CD14-positive monocyte (primary cell): ENCODE measurements around the gene INPP5E. TPM values are rescaled to one million over a fixed set of nuclear protein-coding genes. Genes with fewer than 3 reads are reported as not detected.

ENCODE experiments used
- DNase-seq, 3 donors: peaks; one replicate each; pipeline ENCODE4 v3.0.0-alpha.2; 2011 to 2022
- H2AFZ ChIP-seq: 2 replicates; pipeline ENCODE4 v1.6.0; 2012; ENCODE audit warnings: mild to moderate bottlenecking, low read depth, low read length, inconsistent platforms; ENCODE audit not compliant: insufficient read depth, poor library complexity, severe bottlenecking
- H3K27ac ChIP-seq, 2 donors: 1 replicate in 1 of 2; 2 replicates in 1 of 2; pipeline ENCODE4 v1.5.1; 2012 to 2013; ENCODE audit warnings: low read length in 2 of 2, control low read depth in 1 of 2, inconsistent platforms in 1 of 2, low read depth in 1 of 2, mild to moderate bottlenecking in 1 of 2
- H3K27me3 ChIP-seq, 2 donors: one replicate each; pipeline versions ENCODE4 v1.6.0 to v1.6.1; 2011 to 2013; ENCODE audit warnings: low read length in 2 of 2; ENCODE audit not compliant: control insufficient read depth in 2 of 2, insufficient read depth in 2 of 2
- H3K36me3 ChIP-seq, 2 donors: replicated peaks in 1 of 2; 1 replicate in 1 of 2; 2 replicates in 1 of 2; pipeline versions ENCODE4 v1.5.1 to v1.6.1; 2012 to 2013; ENCODE audit warnings: low read length in 2 of 2, control low read depth in 1 of 2, inconsistent platforms in 1 of 2, mild to moderate bottlenecking in 1 of 2; ENCODE audit not compliant: insufficient read depth in 2 of 2, control insufficient read depth in 1 of 2
- H3K4me1 ChIP-seq, 2 donors: 1 replicate in 1 of 2; 2 replicates in 1 of 2; pipeline versions ENCODE4 v1.5.1 to v1.6.1; 2012 to 2013; ENCODE audit warnings: low read length in 2 of 2, control low read depth in 1 of 2, inconsistent platforms in 1 of 2, mild to moderate bottlenecking in 1 of 2, moderate library complexity in 1 of 2; ENCODE audit not compliant: insufficient read depth in 2 of 2, control insufficient read depth in 1 of 2
- H3K4me2 ChIP-seq: replicated peaks from 2 replicates; pipeline ENCODE3; 2012; ENCODE audit warnings: low read length, moderate library complexity, mild to moderate bottlenecking; ENCODE audit not compliant: poor library complexity, severe bottlenecking; ENCODE audit errors: extremely low read depth
- H3K4me3 ChIP-seq, 3 experiments: fragments of 200-600 bp in 1 of 3; sonication (generic) in 1 of 3; replicated peaks in 1 of 3; 1 replicate in 2 of 3; 2 replicates in 1 of 3; pipeline ENCODE4 v1.5.1; 2011 to 2013; ENCODE audit warnings: low read length in 3 of 3, mild to moderate bottlenecking in 3 of 3, control low read depth in 2 of 3, low read depth in 2 of 3, inconsistent platforms in 1 of 3, moderate library complexity in 1 of 3
- H3K79me2 ChIP-seq: 2 replicates; pipeline ENCODE4 v1.6.0; 2012; ENCODE audit warnings: mild to moderate bottlenecking, control low read depth, inconsistent platforms, low read length, moderate library complexity; ENCODE audit not compliant: insufficient read depth
- H3K9ac ChIP-seq: 2 replicates; pipeline ENCODE4 v1.6.0; 2017; ENCODE audit warnings: low read length, mild to moderate bottlenecking; ENCODE audit not compliant: insufficient read depth, poor library complexity, severe bottlenecking
- H3K9me3 ChIP-seq, 2 donors: replicated peaks in 1 of 2; 1 replicate in 1 of 2; 2 replicates in 1 of 2; pipeline versions ENCODE4 v1.5.1 to v1.6.1; 2012 to 2013; ENCODE audit warnings: low read length in 2 of 2, control low read depth in 1 of 2; ENCODE audit not compliant: control insufficient read depth in 1 of 2, insufficient read depth in 1 of 2
- H4K20me1 ChIP-seq: 2 replicates; pipeline ENCODE4 v1.6.0; 2012; ENCODE audit warnings: mild to moderate bottlenecking, low read length, control low read depth, moderate library complexity; ENCODE audit not compliant: insufficient read depth
- H3K27ac Mint-ChIP-seq, 7 donors: one replicate each; pipeline ENCODE4 v1.8.0; 2020; ENCODE audit warnings: mild to moderate bottlenecking in 7 of 7, mixed read lengths in 7 of 7, moderate library complexity in 6 of 7, inconsistent platforms in 2 of 7
- H3K27me3 Mint-ChIP-seq, 3 donors: one replicate each; pipeline ENCODE4 v1.8.0; 2021 to 2022; ENCODE audit warnings: low read depth in 3 of 3, mild to moderate bottlenecking in 3 of 3, mixed read lengths in 3 of 3, moderate library complexity in 3 of 3, inconsistent platforms in 1 of 3
- H3K36me3 Mint-ChIP-seq, 2 donors: one replicate each; pipeline ENCODE4 v1.8.0; 2020; ENCODE audit warnings: mixed read lengths in 2 of 2, inconsistent platforms in 1 of 2, mild to moderate bottlenecking in 1 of 2
- H3K4me1 Mint-ChIP-seq: one replicate; pipeline ENCODE4 v1.8.0; 2020; ENCODE audit warnings: mild to moderate bottlenecking, mixed read lengths
- H3K4me3 Mint-ChIP-seq, 2 donors: one replicate each; pipeline ENCODE4 v1.8.0; 2020; ENCODE audit warnings: mild to moderate bottlenecking in 2 of 2, mixed read lengths in 2 of 2, moderate library complexity in 1 of 2
- H3K9me3 Mint-ChIP-seq, 7 donors: one replicate each; pipeline ENCODE4 v1.8.0; 2020 to 2022; ENCODE audit warnings: mixed read lengths in 7 of 7, mild to moderate bottlenecking in 6 of 7, moderate library complexity in 6 of 7, inconsistent platforms in 2 of 7
- CTCF ChIP-seq: fragments of 200-600 bp; IDR thresholded peaks from one replicate; pipeline ENCODE4 v1.8.0; 2022; ENCODE audit warnings: antibody characterized with exemption, mild to moderate bottlenecking
- WGBS: methylation state at CpG from one replicate; pipeline ENCODE4 v1.1.5; 2013; ENCODE audit warnings: missing lambda C conversion rate; ENCODE audit not compliant: insufficient coverage; 5-methylcytosine and 5-hydroxymethylcytosine counted together
- intact Hi-C, 2 donors: fragments of 100-400 bp; cut with micrococcal nuclease; formaldehyde crosslinking; loops; one replicate each; pipeline versions ENCODE4 v1.15.0 to v1.15.1; 2023
- polyA plus RNA-seq, 3 donors: library from polyadenylated mRNA; depleted of rRNA in 1 of 3; unstranded in 2 of 3; stranded (reverse) in 1 of 3; fragments of 300-500 nt in 2 of 3; fragments of >200 nt in 1 of 3; fragmentation: Illumina TruSeq in 2 of 3; gene quantifications; 1 replicate in 2 of 3; 2 replicates in 1 of 3; pipeline ENCODE4 v1.2.3, GENCODE V29; 2012 to 2021

Gene INPP5E
- polyA plus RNA-seq, 3 donors, result 1.0 to 8.0 (median 1.0) TPM

DNA sequence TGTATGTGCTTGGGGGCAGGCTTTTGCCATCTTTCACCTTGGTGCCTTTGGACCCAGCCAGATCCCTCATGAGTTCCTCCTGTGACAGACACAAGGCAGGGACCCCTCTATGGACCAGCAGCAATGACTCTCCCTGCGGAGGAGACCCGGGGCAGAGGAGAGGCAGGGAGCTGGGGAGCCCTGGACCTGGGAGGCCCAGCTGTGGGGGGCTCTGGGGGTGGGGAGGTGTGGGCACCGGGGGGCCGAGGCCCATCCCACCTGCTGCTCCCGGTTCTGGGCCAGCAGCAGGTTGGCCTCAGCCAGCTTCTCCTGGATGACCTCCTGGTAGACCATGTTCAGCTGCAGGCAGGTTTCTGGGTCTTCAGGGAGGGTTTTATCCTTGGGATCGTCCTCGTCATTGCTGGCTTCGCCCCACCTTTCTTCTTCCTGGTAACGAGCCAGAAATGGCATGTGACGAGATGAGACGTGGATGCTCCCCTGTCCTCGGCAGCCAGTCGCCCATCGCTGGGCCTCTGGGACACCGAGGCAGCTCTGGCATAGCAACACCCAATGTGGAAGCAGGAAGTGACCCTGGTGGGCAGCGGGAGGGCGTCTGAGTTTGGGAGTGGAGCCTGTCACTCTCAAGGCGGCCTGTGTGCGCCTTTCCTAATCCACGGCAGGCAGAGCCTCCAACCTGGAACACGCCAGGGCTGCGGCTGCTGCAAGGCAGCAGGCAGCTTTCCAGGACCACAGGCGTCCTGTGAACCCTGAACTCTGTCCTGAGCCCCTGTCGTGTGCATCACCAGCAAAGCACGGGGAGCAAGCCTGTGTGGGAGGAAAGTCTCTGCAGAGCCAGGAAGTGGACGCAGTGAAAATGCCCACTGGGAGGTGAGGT, 44.1 kb downstream of the INPP5E start:
- peaks cover 58 to 65% of the 10 kb centered on the region in 2 donors for H3K36me3 ChIP-seq
- H3K27ac ChIP-seq, result no peak overlapping the region
- no peaks in the 10 kb centered on the region for H3K9me3 ChIP-seq
- no peaks in the 10 kb centered on the region for H3K27me3 ChIP-seq
- no peak for TF ChIP-seq CTCF
- Mint-ChIP-seq H3K4me3 (no peak overlapping the region), H3K36me3 (peaks cover 51 to 74% of the 10 kb centered on the region in 2 donors), H3K27ac (peak overlapping the region in 1 of 7 donors; percentile 65), H3K4me1 (peaks cover 14% of the 10 kb centered on the region), H3K27me3 (peaks cover 0 to 4% (median 0%) of the 10 kb centered on the region in 3 donors), H3K9me3 (peaks cover 0 to 1% (median 0%) of the 10 kb centered on the region in 7 donors)
- no peak overlapping the region for H3K9ac ChIP-seq
- H4K20me1 ChIP-seq, result peaks cover 14% of the 10 kb centered on the region
- no peak overlapping the region for H2AFZ ChIP-seq
- WGBS, result 95% methylated on average over 20 of the region's 26 CpGs
- no peak overlapping the region for H3K4me2 ChIP-seq
- peaks cover 16 to 21% of the 10 kb centered on the region in 2 donors for H3K4me1 ChIP-seq
- H3K79me2 ChIP-seq, result peaks cover 15% of the 10 kb centered on the region
- intact Hi-C loops, result no loop called here
- no peak overlapping the region for H3K4me3 ChIP-seq
- DNase-seq, result no peak

DNA sequence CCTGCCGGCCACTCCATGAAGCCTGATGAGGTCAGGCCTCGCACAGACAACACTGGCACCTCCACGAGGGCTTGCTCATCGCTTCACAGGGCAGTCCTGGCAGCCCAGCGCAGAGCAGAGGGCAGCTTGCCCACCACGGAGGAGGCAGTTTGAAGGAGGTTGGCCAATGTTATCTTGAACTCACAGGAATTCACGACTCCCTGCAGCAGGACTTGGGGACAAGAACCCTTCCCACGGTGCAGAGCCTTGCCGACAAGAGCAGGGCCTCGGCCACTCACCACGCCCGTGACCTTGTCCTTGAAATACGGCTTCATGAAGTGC, 44.7 kb downstream of the INPP5E start:
- Histone ChIP-seq H3K4me1 (peaks cover 11 to 15% of the 10 kb centered on the region in 2 donors), H3K9ac (no peak overlapping the region), H3K27me3 (no peaks in the 10 kb centered on the region), H3K79me2 (peaks cover 15% of the 10 kb centered on the region), H3K27ac (no peak overlapping the region), H2AFZ (no peak overlapping the region), H3K9me3 (no peaks in the 10 kb centered on the region), H3K36me3 (peaks cover 59 to 71% of the 10 kb centered on the region in 2 donors), H4K20me1 (peaks cover 14% of the 10 kb centered on the region), H3K4me3 (no peak overlapping the region), H3K4me2 (no peak overlapping the region)
- H3K27ac Mint-ChIP-seq, result peak overlapping the region in 1 of 7 donors; percentile 51
- TF ChIP-seq CTCF, result no peak
- peaks cover 0 to 4% (median 0%) of the 10 kb centered on the region in 3 donors for H3K27me3 Mint-ChIP-seq
- 93% methylated on average over 10 of the region's 13 CpGs for WGBS
- H3K4me3 Mint-ChIP-seq, result no peak overlapping the region
- H3K4me1 Mint-ChIP-seq, result peaks cover 12% of the 10 kb centered on the region
- no peak for DNase-seq
- H3K9me3 Mint-ChIP-seq, result no peaks in the 10 kb centered on the region
- H3K36me3 Mint-ChIP-seq, result peaks cover 55 to 79% of the 10 kb centered on the region in 2 donors
- intact Hi-C loops, result no loop called here
